ENCODE results near the gene GALNT7. TPM values are rescaled to one million over a fixed set of nuclear protein-coding genes. Genes with fewer than 3 reads are reported as not detected.
A peak's percentile ranks its signal among the peaks of the same experiment; 100 is the strongest.

Gene GALNT7
- total and polyA plus RNA-seq, 9 donors: 20.2 to 30.7 (median 24.9) TPM

DNA sequence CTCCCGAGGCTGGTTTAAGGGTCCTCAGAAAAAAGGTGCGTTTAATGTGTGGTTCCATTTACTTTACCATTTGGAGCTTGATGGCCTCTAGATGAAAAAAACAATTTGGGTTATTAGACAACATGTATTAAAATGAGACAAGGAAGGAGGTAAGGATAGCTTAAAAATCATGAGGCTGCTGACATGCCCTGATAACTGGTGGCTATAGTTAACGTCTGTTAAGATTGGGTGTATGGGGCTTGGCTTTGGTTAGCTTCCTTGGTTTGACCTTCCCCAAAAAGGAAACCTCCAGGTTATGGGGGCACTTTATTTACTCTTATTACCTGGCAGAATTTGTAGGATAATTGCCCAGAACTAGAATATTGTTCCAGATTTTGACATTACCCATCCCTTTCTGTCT, 114.0 kb downstream of the GALNT7 start:
- 100% methylated on average over 1 of the region's 3 CpGs for WGBS (ENCODE audit: insufficient coverage)
- no peaks in the 10 kb centered on the region for H3K4me1 ChIP-seq (ENCODE audit: control insufficient read depth, insufficient read depth, low read length)
- no peak overlapping the region for H3K4me3 ChIP-seq (ENCODE audit: low read length)
- H3K27ac ChIP-seq (ENCODE audit: low read length): no peak overlapping the region
- H3K36me3 ChIP-seq (ENCODE audit: control insufficient read depth, insufficient read depth, low read length): peaks cover 4% of the 10 kb centered on the region
- H3K27me3 ChIP-seq (ENCODE audit: control insufficient read depth, insufficient read depth, low read length): no peaks in the 10 kb centered on the region
- peaks cover 42% of the 10 kb centered on the region for H3K9me3 ChIP-seq (replicated peaks; ENCODE audit: control insufficient read depth, low read depth, low read length)
- DNase-seq: no peak

DNA sequence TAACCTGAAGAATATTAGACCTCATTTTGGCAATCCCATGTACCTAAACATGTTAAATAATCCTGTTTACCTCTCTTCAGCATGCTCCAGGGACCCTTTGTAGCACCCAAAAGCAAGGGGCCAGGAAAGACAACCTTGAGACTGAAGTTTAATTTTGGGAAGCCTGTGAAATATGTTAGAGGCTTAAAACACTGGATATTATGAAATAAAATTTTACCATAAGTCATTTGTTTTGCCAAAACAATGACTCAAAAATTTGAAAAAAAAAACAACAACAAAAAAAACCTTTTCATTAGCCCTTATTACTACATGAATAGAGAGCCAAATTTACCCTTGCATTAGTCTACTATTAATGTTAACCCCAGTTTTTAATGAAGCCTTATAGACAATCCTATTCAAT, 115.9 kb downstream of the GALNT7 start:
- no peak overlapping the region for H3K27ac ChIP-seq (ENCODE audit: low read length)
- peaks cover 4% of the 10 kb centered on the region for H3K36me3 ChIP-seq (ENCODE audit: control insufficient read depth, insufficient read depth, low read length)
- H3K9me3 ChIP-seq (replicated peaks; ENCODE audit: control insufficient read depth, low read depth, low read length): peaks cover 44% of the 10 kb centered on the region
- H3K4me3 ChIP-seq (ENCODE audit: low read length): no peak overlapping the region
- no peaks in the 10 kb centered on the region for H3K4me1 ChIP-seq (ENCODE audit: control insufficient read depth, insufficient read depth, low read length)
- DNase-seq: no peak
- H3K27me3 ChIP-seq (ENCODE audit: control insufficient read depth, insufficient read depth, low read length): no peaks in the 10 kb centered on the region

DNA sequence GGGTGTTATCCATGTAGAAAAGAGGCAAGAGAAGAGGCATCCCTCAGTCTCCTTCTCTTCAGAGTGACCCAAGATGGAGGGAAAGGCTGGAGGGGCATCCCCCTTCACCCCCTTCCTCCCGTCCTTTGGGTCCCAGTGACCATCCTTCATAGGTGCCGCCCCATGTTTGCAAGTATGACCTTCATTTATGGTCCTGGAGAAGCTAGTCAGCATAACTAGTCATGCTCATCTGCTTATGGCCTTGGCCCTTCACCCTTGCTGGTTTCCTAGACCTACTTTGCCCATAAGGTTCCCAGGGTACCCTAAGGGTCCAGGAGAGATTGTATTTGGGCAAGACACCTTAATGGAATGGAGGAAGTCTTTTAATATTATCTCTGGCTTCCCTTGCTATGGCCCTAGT, 118.9 kb downstream of the GALNT7 start:
- Histone ChIP-seq H3K4me3 (ENCODE audit: low read length) (no peak overlapping the region), H3K27ac (ENCODE audit: low read length) (no peak overlapping the region), H3K27me3 (ENCODE audit: control insufficient read depth, insufficient read depth, low read length) (no peaks in the 10 kb centered on the region), H3K4me1 (ENCODE audit: control insufficient read depth, insufficient read depth, low read length) (no peaks in the 10 kb centered on the region), H3K36me3 (ENCODE audit: control insufficient read depth, insufficient read depth, low read length) (no peaks in the 10 kb centered on the region), H3K9me3 (replicated peaks; ENCODE audit: control insufficient read depth, low read depth, low read length) (peaks cover 37% of the 10 kb centered on the region)
- WGBS (ENCODE audit: insufficient coverage): 100% methylated on average over 1 of the region's 2 CpGs
- no peak for DNase-seq

DNA sequence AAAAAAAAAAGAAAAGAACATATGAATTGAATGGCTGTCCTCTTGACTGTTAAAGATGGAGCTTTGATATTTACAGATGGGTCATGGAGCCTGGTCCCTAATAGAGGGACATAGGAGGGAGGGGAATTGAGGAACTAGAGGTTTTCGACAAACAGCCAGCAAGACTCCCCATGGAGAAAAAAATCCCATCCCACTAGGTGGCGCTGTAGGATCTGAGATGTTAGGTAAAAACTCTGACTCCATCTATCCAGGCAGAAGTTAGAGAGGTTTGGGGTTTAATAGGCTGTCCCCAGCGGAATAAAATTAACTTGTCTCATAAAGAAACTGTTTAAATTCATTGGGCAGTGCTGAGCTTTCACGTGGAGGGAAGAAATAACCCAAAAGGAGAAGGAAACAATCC, 119.7 kb downstream of the GALNT7 start:
- H3K27ac ChIP-seq (ENCODE audit: low read length): no peak overlapping the region
- H3K27me3 ChIP-seq (ENCODE audit: control insufficient read depth, insufficient read depth, low read length): no peaks in the 10 kb centered on the region
- peaks cover 36% of the 10 kb centered on the region for H3K9me3 ChIP-seq (replicated peaks; ENCODE audit: control insufficient read depth, low read depth, low read length)
- no peak overlapping the region for H3K4me3 ChIP-seq (ENCODE audit: low read length)
- no CpG with 5 or more reads among the region's 4 CpGs for WGBS (ENCODE audit: insufficient coverage)
- no peaks in the 10 kb centered on the region for H3K36me3 ChIP-seq (ENCODE audit: control insufficient read depth, insufficient read depth, low read length)
- H3K4me1 ChIP-seq (ENCODE audit: control insufficient read depth, insufficient read depth, low read length): no peaks in the 10 kb centered on the region
- peak; percentile 25 for DNase-seq

DNA sequence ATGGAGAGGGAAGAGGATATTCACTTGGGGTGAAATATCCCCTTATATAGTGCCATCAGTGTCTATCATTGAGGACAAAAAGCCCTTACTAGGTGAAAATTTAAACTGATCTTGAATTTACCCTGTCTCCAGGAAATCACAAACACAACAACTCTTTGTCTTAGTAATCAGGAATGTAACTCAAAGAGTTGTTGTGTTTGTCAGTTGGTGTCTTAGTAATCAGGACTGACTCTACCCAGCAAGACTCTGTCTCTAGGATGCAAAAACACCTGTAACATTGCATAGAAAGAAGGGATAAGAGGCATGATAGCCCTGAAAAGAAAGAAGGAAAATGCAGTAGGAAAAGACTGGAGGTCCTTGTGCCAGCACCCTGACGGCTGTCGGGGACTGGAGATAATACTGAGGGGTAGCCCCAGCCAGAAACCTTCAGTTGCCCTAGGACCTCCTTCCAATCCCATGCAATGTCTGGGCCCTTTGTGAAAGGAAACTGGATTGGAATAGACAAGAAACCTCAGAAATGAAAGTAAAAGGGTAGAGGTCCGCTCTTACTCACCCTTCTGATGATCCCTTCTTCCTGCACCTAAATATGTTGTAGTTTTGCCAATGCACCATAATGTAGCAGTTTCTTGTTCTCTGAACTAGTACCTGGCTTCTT, 120.2 kb downstream of the GALNT7 start:
- DNase-seq: no peak
- Histone ChIP-seq H3K4me3 (ENCODE audit: low read length) (no peak overlapping the region), H3K36me3 (ENCODE audit: control insufficient read depth, insufficient read depth, low read length) (no peaks in the 10 kb centered on the region), H3K4me1 (ENCODE audit: control insufficient read depth, insufficient read depth, low read length) (no peaks in the 10 kb centered on the region), H3K27me3 (ENCODE audit: control insufficient read depth, insufficient read depth, low read length) (no peaks in the 10 kb centered on the region), H3K27ac (ENCODE audit: low read length) (no peak overlapping the region), H3K9me3 (replicated peaks; ENCODE audit: control insufficient read depth, low read depth, low read length) (peaks cover 31% of the 10 kb centered on the region)
- WGBS (ENCODE audit: insufficient coverage): no CpG with 5 or more reads among the region's 3 CpGs

- DNase-seq: no peak
- no peak overlapping the region for H3K4me3 ChIP-seq (ENCODE audit: low read length)
- peaks cover 28% of the 10 kb centered on the region for H3K9me3 ChIP-seq (replicated peaks; ENCODE audit: control insufficient read depth, low read depth, low read length)
- no peaks in the 10 kb centered on the region for H3K27me3 ChIP-seq (ENCODE audit: control insufficient read depth, insufficient read depth, low read length)
- no peaks in the 10 kb centered on the region for H3K4me1 ChIP-seq (ENCODE audit: control insufficient read depth, insufficient read depth, low read length)
- 100% methylated on average over 1 of the region's 4 CpGs for WGBS (ENCODE audit: insufficient coverage)
- H3K36me3 ChIP-seq (ENCODE audit: control insufficient read depth, insufficient read depth, low read length): no peaks in the 10 kb centered on the region
- H3K27ac ChIP-seq (ENCODE audit: low read length): no peak overlapping the region
These were observed 120.7 kb downstream of the GALNT7 start for GRCh38 chr4:173289353-173289727.

- DNase-seq: no peak
- H3K4me1 ChIP-seq (ENCODE audit: control insufficient read depth, insufficient read depth, low read length): no peaks in the 10 kb centered on the region
- H3K27me3 ChIP-seq (ENCODE audit: control insufficient read depth, insufficient read depth, low read length): no peaks in the 10 kb centered on the region
- WGBS (ENCODE audit: insufficient coverage): no CpG with 5 or more reads among the region's 5 CpGs
- H3K36me3 ChIP-seq (ENCODE audit: control insufficient read depth, insufficient read depth, low read length): no peaks in the 10 kb centered on the region
- no peak overlapping the region for H3K4me3 ChIP-seq (ENCODE audit: low read length)
- peaks cover 9% of the 10 kb centered on the region for H3K9me3 ChIP-seq (replicated peaks; ENCODE audit: control insufficient read depth, low read depth, low read length)
- H3K27ac ChIP-seq (ENCODE audit: low read length): no peak overlapping the region
These were observed 123.3 kb downstream of the GALNT7 start for GRCh38 chr4:173291899-173292298.

GRCh38 chr4:173293663-173294062, 125.1 kb downstream of the GALNT7 start:
- H3K4me3 ChIP-seq (ENCODE audit: low read length): no peak overlapping the region
- H3K36me3 ChIP-seq (ENCODE audit: control insufficient read depth, insufficient read depth, low read length): no peaks in the 10 kb centered on the region
- H3K4me1 ChIP-seq (ENCODE audit: control insufficient read depth, insufficient read depth, low read length): no peaks in the 10 kb centered on the region
- WGBS (ENCODE audit: insufficient coverage): 67% methylated on average over 3 of the region's 7 CpGs
- H3K27me3 ChIP-seq (ENCODE audit: control insufficient read depth, insufficient read depth, low read length): no peaks in the 10 kb centered on the region
- H3K9me3 ChIP-seq (replicated peaks; ENCODE audit: control insufficient read depth, low read depth, low read length): no peaks in the 10 kb centered on the region
- H3K27ac ChIP-seq (ENCODE audit: low read length): no peak overlapping the region
- DNase-seq: no peak

DNA sequence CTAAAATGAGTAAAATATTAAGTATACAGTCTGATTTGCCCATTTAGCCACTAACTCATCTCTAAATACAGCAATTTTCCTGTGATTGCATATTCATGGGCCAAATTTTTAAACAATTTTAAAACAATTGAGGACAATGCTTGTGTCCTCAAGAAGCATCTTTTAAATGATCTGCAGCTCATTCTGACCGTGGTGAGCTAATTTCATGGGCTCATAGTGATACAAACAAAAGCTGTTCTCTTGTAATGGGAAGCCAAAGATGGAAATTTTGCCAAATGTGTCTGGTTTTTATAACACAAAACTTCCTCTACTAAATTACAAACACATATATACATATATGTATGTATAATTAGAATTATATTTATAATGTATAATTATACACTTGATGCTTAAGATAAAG, 125.8 kb downstream of the GALNT7 start:
- Histone ChIP-seq H3K4me1 (ENCODE audit: control insufficient read depth, insufficient read depth, low read length) (no peaks in the 10 kb centered on the region), H3K27ac (ENCODE audit: low read length) (no peak overlapping the region), H3K4me3 (ENCODE audit: low read length) (no peak overlapping the region), H3K9me3 (replicated peaks; ENCODE audit: control insufficient read depth, low read depth, low read length) (no peaks in the 10 kb centered on the region), H3K36me3 (ENCODE audit: control insufficient read depth, insufficient read depth, low read length) (no peaks in the 10 kb centered on the region), H3K27me3 (ENCODE audit: control insufficient read depth, insufficient read depth, low read length) (no peaks in the 10 kb centered on the region)
- no CpG with 5 or more reads among the region's 1 CpG for WGBS (ENCODE audit: insufficient coverage)
- DNase-seq: no peak

DNA sequence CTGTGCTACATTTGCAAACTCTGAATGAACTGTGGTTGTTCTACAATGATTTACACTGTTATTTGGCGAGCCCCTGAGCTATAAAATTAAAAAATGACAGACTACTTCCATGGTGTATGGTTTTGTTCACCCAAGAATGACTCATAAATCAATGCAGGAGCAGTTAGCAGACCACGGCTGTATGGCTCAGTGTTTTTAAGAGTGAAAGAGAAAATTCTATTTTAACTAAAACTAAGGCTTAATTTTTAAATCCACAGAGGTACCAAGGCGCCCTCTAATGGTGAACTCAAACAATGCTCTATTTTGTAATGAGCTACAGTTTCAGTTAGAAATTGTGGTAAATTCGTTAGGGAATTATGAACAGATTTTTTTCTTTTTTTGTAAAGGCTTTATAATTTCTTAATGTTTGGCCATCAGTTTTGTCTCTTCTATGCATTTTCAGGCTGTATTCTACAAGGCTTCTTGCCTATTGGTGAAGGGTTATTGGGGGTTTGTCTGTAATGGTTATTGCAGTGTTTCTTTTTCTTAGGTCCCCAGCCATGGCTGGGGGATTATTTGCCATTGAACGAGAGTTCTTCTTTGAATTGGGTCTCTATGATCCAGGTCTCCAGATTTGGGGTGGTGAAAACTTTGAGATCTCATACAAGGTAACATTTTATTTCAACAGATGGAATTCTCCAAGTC, 133.0 kb downstream of the GALNT7 start:
- H3K9me3 ChIP-seq (replicated peaks; ENCODE audit: control insufficient read depth, low read depth, low read length): peaks cover 3% of the 10 kb centered on the region
- WGBS (ENCODE audit: insufficient coverage): no CpG with 5 or more reads among the region's 5 CpGs
- H3K27me3 ChIP-seq (ENCODE audit: control insufficient read depth, insufficient read depth, low read length): no peaks in the 10 kb centered on the region
- peaks cover 5% of the 10 kb centered on the region for H3K36me3 ChIP-seq (ENCODE audit: control insufficient read depth, insufficient read depth, low read length)
- no peaks in the 10 kb centered on the region for H3K4me1 ChIP-seq (ENCODE audit: control insufficient read depth, insufficient read depth, low read length)
- peak; percentile 28 for DNase-seq
- no peak overlapping the region for H3K27ac ChIP-seq (ENCODE audit: low read length)
- no peak overlapping the region for H3K4me3 ChIP-seq (ENCODE audit: low read length)
